ENCODE results near the gene ZNF688.

Gene ZNF688

GRCh38 chr16:30585400-30586191, 14.1 kb upstream of the ZNF688 start, which contains the start of gene ZNF785:
Gene ZNF785, minus strand, starts transcription at chr16:30585697. Its CDS starts 86 bp downstream, at chr16:30585611.
- peak; percentile 75 to 81 for DNase-seq (ENCODE audit: low read depth in 2 of 2)

DNA sequence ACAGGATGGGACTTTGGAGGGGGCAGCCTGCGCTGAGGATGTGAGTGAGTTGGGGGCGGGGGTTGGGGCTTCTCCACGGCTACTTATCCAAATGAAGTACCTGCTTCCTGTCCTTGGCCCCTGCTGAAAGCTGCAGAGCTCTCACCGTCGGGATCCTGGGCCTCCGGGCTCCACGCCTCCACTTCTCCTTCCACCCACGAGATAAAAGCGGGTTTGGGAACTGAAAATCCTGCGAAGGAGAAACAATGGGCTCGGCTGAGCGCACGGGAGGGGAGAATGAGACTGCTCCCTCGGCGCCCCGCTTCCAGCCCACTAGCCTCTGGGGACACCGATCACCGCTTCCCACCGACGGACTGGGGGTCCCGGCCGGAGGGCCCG, 13.5 kb upstream of the ZNF688 start:
- no peak for DNase-seq (ENCODE audit: low read depth in 2 of 2)

GRCh38 chr16:30582611-30583340, 11.3 kb upstream of the ZNF688 start:
- DNase-seq (ENCODE audit: low read depth in 2 of 2) = no peak

GRCh38 chr16:30581457-30581856, 9.9 kb upstream of the ZNF688 start:
- no peak for DNase-seq (ENCODE audit: low read depth in 2 of 2)

DNA sequence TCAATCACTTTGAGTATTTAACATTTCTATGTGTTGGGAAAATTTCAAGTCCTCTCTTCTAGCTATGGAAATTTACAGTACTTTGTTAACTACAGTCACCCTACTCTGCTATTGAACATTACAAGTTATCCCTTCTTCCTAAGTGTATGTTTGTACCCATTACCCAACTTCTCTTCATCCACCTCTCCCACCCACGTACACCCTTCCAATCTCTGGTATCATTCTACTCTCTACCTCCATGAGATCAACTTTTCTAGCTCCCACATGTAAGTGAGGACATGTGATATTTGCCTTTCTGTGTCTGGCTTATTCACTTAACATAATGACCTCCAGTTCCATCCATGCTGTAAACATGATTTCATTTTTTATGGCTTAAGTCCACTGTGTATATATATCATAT, 3.2 kb upstream of the ZNF688 start:
- DNase-seq (ENCODE audit: low read depth in 2 of 2) = no peak

GRCh38 chr16:30570636-30571444, 674 bp downstream of the ZNF688 start:
- DNase-seq (ENCODE audit: low read depth in 2 of 2) = no peak

GRCh38 chr16:30569746-30570635, 1.5 kb downstream of the ZNF688 start:
- no peak for DNase-seq (ENCODE audit: low read depth in 2 of 2)

- no peak for DNase-seq (ENCODE audit: low read depth in 2 of 2)
Observed at GRCh38 chr16:30569281-30569680, 2.2 kb downstream of the ZNF688 start.

DNA sequence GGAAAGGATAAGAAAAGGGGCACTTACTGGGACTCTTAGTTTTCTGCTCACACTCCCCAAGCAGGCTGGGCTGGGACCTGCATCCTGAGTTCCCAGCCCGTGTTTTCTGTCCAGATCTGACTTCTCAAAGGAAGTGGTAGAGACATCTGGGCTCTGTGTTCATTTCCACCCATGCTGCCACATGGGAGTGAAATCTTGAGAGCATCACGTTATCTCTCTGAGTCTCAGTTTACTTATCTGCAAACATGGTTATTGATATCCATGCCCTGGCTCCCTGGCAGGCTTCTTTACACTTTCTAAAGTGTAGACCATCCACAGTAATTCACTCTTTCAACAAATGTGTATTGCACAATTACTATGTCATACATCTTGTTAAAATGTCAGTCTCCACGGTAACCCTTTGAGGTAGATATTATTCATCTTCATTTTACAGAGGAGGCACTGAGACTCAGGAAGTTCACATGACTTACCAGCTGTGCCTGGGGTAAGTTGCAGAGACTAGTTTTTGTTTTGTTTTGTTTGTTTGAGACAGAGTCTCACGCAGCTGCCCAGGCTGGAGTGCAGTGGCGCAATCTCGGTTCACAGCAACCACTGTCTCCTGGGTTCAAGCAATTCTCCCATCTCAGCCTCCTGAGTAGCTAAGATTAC, 3.4 kb downstream of the ZNF688 start:
- DNase-seq (ENCODE audit: low read depth in 2 of 2) = no peak

DNA sequence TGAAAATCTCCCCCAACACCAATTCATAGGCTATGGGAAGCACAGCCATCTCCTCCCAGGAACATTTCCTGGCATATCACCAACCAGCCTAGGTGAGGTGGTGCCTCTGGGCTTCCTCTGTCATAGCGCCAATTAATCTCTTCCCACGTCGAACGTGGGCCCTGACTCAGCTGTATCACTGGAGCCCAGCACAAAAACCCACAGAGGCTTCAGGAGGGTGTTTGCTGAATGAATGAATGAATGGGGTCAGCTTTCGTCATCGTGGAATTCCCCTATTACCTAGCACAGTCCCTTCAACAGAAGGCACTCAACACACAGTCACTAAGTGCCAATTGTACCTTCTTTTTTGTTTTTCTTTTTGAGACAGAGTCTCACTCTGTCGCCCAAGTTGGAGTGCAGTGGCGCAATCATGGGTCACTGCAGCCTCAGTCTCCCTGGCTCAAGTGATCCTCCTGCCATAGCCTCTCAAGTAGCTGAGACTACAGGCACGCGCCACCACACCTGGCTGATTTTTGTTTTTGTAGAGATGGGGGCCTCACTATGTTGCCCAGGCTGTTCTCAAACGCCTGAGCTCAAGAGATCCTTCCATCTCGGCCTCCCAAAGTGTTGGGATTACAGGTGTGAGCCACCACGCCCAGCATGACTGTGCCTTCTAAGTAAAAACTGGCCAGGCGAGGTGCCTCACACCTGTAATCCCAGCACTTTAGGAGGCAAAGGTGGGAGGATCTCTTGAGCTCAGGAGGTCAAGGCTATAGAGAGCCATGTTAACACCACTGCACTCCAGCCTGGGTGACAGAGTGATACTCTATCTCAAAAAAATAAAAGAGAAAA, 4.1 kb downstream of the ZNF688 start:
- DNase-seq (ENCODE audit: low read depth in 2 of 2) = no peak

DNA sequence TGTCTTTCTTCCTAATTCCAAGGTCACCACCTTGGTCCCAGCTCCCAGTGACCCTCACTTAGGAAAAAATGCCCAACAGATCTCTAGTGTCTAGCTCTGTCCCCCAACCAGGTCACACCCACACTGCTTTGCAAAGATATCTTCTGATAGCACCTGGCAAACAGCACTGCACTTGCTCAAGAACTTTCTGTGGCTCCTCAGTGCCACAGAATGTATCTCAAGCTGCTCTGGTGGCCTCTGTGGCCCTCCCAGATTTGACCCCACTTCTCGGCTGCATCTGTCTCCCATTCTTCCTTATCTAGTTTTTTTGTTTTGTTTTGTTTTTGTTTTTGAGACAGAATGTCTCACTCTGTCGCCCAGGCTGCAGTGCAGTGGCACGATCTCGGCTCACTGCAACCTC, 5.0 kb downstream of the ZNF688 start:
- DNase-seq (ENCODE audit: low read depth in 2 of 2) = no peak

GRCh38 chr16:30565984-30566383, 5.5 kb downstream of the ZNF688 start:
- DNase-seq (ENCODE audit: low read depth in 2 of 2) = no peak

- DNase-seq (ENCODE audit: low read depth in 2 of 2) = no peak
Observed at GRCh38 chr16:30565526-30565925, 6.0 kb downstream of the ZNF688 start.

GRCh38 chr16:30562021-30562420, 9.5 kb downstream of the ZNF688 start:
- no peak for DNase-seq (ENCODE audit: low read depth in 2 of 2)

- no peak for DNase-seq (ENCODE audit: low read depth in 2 of 2)
Observed at GRCh38 chr16:30561089-30561816, 10.3 kb downstream of the ZNF688 start.

DNA sequence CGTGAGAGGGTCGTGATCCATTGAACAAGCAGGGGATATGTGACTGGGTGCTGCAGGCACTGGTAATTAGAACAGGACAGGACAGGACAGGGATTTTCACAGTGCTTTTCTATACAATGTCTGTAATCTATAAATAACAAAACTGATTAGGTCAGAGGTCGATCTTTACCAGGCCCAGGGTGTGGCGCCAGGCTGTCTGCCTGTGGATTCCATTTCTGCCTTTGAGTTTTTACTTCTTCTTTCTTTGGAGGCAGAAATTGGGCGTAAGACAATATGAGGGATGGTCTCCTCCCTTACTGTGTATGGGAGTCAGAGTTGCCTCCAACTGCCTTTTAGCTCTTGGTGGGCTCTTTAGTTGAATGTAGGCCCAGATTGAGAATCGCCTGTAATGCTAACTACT, 11.8 kb downstream of the ZNF688 start:
- no peak for DNase-seq (ENCODE audit: low read depth in 2 of 2)

DNA sequence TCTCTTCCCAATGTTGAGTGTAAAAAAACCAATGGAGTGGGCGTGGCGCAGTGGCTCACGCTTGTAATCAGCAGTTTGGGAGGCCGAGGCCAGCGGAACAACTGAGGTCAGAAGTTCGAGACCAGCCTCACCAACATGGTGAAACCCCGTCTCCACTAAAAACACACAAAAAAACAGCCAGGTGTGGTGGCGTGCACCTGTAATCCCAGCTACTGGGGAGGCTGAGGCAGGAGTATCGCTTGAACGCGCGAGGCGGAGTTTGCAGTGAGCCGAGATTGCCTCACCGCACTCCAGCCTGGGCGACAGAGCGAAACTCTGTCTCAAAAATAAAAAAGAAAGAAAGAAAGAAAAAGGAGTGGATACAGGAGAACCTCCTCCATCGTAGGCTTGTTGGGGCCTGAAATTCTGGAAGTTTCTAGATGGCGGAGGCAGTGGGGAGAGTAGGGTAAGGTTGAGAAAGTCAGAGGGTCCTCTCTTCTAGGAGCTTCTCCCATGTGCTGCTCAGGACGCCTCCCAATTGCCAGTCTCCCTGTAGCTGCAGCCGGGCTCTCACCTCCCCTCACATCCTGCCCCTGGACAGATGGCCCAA, 12.6 kb downstream of the ZNF688 start:
- DNase-seq (ENCODE audit: low read depth in 2 of 2) = no peak

DNA sequence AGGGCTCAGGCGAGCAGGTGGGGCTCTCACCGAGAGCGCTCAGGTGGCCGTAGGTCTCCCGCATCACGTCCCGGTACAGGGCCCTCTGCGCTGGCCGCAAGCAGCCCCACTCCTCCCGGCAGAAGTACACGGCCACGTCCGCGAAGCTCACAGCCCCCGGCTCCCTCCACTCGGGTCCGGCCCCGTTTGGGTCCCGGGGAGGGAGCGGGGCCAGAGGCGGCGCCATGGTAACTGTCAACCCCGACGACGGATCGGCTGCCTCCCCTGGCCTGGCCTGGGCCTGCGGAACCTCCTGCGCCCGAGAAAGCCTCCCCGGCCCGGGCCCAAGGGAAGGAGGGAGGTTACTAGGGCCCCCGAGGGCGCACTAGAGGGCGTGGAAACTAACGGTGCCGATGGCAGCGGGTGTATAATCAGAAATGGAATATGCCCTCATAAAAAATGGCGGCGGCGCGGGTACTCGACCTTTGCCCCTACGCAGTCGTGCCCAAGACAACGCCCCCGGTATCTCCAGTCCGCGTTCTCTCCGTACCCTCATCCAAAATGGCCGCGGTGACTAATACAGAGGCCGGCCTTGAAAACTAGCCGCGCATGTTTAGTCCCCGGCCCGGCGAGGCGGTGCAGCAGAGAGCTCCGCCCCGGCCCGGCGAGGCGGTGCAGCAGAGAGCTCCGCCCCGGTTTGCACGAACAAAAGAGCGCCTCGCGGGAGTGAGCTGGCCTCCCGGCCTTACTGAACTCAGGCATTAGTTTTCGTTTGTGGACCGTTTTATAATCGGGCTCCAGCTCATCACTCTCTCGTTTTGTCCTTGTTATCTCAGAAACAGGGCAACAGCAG, 13.3 kb downstream of the ZNF688 start, which contains the start of gene ZNF764:
Gene ZNF764 (minus strand): TSS at position 418 of the 832 bp plus-strand sequence. CDS start 192 bp downstream, at position 226.
- DNase-seq (ENCODE audit: low read depth in 2 of 2) = peak; percentile 87 to 94
